HG02884 (cell line): ENCODE measurements around the gene SASS6.

ENCODE experiments used
- ATAC-seq: cut with Tn5 transposase; IDR thresholded peaks from one replicate; pipeline ENCODE4 v1.9.1; 2021; ENCODE audit warnings: mild to moderate bottlenecking, moderate library complexity; ENCODE audit not compliant: unreplicated experiment

Gene SASS6

DNA sequence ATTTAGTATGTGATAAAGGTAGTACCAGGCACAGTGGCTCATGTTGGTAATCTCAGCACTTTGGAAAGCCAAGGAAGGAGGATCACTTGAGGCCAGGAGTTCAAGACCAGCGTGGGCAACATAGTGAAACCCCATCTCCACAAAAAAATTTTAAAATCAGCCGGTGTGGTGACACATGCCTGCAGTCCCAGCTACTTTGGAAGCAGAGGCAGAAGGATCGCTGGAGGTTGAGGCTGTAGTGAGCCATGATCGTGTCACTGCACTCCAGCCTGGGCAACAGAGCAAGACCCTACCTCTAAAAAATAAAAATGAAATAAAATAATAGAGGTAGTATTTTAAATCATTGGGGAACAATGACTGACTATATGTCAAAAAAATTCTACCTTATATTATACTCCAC, 17.2 kb downstream of the SASS6 start:
- ATAC-seq, result no peak

- ATAC-seq, result no peak
These were observed 23.1 kb downstream of the SASS6 start for GRCh38 chr1:100109554-100110066.

- no peak for ATAC-seq
These were observed 25.0 kb downstream of the SASS6 start for GRCh38 chr1:100107696-100108095.

DNA sequence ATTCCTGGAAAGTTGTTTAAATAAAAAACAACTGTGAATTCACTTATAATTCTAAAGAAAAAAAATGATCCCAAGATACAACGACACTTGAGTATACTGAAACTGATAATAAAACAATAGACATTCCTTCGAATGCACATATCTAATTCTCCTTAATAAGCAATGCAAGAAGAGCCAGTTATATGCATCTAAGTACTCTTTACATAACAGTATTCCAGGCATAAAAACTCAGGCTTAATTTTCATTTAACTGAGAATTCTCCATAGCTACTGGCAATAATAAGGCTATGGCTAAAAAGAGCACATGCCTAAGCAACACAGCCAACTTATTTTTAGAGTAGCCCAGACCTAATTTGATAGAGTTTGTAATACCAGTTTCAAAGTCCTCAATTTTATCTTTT, 31.2 kb downstream of the SASS6 start:
- ATAC-seq, result no peak

GRCh38 chr1:100100202-100100601, 32.5 kb downstream of the SASS6 start:
- ATAC-seq, result no peak

- no peak for ATAC-seq
These were observed 42.3 kb downstream of the SASS6 start for GRCh38 chr1:100090471-100090870.

GRCh38 chr1:100089082-100089481, 43.6 kb downstream of the SASS6 start:
- ATAC-seq, result no peak

DNA sequence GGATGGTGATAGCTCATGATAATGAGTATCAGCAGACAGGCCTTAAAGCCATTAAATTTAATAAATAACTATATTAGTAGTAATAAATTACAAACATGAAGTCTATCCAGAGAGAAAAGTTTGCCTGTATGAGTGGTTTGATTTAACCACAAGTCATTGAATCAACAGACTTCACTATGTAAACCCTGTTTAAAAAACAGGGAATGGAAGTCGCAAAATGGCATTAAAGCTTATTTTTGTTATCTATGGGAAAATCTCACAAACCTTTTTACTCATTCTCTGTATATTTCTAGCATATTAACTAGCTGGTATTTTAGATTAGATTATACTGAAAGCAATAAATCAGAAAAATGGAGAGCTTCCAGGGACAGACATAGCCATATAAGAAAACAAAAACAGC, 45.3 kb downstream of the SASS6 start:
- no peak for ATAC-seq

- no peak for ATAC-seq
These were observed 52.4 kb downstream of the SASS6 start for GRCh38 chr1:100080331-100080730.

DNA sequence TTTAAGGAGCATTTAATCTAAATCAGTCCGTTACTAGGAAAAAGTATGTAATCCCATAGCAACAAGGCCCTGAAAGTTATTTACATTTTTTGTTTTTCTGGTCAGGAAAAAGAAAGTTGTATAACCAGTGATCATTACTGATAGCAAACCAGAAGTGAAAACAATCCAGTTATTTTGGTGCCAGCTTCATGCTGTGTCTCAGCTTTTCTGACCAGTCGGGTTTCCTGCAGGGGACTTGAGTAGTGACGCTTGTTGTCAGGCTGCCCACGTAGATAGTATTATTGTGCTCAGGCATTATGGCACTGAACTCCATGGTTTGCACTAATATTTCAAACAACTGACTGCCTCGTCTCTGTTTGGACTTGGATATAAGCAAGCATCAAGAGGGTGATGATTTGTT, 55.2 kb downstream of the SASS6 start:
- peak; percentile 34 for ATAC-seq

DNA sequence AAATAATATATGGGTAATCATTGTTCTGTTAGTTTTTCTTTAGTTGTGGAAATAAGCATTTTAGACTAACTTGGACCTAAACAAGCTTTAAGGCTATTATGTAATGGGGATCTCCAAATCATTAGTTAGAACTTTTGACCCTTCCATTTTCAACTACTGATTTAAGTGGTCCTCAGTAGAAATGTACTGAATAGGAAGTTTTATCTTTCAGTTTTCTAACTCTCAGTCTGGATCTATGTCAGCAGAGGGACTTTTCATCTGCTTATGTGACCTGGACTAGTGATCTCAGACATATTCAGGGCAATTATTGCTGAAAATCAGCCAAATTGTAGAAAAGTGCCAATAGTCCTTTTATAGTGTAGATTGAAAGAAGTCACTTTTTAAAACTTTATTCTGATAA, 56.0 kb downstream of the SASS6 start:
- ATAC-seq, result peak; percentile 85

- no peak for ATAC-seq
These were observed 56.4 kb downstream of the SASS6 start for GRCh38 chr1:100076319-100076718.

DNA sequence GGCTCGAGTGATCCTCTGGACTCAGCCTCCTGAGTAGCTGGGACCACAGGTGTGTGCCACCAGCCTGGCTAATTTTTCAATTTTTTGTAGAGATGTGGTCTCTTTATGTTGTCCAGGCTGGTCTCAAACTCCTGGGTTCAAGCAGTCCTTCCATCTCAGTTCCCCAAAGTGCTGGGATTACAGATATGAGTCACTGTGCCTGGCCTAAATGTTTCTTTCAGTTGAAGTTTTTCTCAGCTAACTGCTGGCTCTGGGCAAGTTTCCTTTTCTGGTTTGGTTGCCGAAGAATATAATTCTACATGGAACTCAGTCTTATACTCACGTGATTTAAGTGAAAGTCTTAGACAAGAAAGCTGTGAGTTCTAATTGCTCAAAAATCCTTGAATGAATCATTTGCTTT, 57.0 kb downstream of the SASS6 start:
- ATAC-seq, result peak; percentile 55

GRCh38 chr1:100074604-100075395, 57.9 kb downstream of the SASS6 start:
- no peak for ATAC-seq

- ATAC-seq, result no peak
These were observed 59.2 kb downstream of the SASS6 start for GRCh38 chr1:100073531-100073930.

DNA sequence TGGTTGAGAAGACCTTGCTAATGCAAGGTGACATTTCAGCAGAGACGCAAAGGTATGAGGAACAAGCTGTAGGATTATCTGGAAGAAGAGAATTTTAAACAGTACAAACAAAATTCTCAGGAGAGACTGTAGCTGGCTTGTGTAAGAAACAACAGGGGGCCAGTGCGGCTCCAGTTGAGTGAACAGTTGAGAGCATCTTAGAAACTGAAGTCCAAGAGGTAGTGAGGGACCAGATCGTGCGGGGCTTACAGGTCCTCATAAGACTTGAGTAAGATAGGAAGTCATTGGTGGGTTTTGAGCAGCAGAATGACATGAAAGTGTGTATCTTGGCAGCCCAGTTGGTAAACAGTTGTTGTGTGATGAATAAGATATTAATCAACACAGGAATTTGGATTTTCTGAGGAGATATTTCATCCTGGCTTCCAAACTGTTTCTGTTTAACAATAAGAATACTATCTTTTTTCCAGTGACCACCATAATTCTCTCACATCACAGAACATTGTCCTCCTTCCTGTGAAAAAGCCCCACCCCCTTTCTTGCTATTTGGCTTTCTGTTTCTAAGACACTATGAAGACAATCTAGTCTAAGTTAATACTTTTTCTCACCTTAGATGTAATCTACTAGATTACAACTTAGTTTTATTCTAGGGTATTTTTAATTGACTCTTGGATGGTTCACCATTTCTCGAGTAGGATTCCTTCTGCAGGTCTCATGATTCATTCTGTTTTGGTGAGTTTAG, 62.4 kb downstream of the SASS6 start:
- ATAC-seq, result no peak

DNA sequence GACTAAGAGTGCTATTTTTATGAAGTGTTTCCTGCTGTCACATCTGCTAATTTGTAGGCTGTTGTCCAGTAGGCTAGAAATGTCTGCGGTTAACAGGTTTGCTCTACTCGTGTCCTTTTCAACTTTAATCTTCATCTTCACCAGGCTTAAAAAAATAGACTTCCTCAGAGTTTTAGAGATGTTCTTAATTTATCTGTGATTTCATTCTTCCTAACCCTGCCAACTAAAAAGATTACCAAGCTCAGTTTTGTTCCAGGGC, 66.8 kb downstream of the SASS6 start:
- ATAC-seq, result no peak

DNA sequence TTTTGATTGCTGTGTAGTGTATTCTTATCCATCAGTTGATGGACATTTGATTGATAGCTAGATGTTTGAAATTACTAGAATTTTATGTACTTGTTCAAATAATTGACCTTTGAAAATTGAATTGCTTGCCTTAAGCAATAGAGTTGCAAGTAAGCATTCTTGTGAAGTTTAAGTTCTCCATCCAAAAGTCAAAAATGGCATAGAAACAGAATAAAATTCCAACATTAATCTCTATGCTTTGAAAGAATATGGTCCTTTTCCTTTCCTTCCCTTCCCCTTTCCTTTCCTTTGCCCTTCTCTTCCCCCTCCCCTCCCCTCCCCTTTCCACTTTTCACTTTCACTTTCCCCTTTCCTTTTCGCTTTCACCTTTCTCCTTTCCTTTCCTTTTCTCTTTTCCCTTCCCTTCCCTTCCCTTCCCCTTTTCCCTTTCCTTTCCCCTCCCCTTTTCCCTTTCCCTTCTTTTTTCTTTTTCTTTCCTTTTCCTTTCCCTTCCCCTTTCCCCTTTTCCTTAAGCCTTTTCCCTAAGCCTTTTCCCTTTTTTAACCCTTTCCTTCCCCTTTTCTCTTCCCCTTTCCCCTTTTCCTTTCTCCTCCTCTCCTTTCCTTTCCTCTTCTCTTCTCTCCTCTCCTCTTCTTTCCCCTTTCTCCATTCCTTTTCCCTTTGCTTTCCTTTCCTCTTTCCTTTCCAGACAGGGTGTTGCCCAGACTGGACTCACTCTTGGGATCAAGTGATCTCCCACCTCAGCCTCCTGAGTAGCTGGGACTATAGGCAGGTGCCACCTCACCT, 67.4 kb downstream of the SASS6 start:
- no peak for ATAC-seq

DNA sequence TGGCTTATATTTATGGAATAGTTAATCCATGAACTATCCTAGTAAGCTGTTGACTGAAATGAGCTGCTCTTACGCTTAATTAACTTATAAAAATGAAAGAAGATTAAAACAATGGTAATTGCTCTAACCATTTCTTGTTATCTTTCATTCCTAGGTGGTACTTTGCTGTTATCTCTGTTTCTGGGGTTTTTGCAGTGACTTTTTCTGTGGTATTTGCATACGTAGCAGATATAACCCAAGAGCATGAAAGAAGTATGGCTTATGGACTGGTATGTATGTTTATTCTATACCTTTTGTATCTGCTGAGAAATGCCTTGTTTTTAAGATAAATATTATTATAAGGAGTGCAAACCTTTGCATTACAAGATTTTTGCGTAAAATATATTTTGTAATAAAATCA, 71.0 kb downstream of the SASS6 start:
- ATAC-seq, result no peak

GRCh38 chr1:100053727-100054126, 79.0 kb downstream of the SASS6 start:
- ATAC-seq, result no peak

DNA sequence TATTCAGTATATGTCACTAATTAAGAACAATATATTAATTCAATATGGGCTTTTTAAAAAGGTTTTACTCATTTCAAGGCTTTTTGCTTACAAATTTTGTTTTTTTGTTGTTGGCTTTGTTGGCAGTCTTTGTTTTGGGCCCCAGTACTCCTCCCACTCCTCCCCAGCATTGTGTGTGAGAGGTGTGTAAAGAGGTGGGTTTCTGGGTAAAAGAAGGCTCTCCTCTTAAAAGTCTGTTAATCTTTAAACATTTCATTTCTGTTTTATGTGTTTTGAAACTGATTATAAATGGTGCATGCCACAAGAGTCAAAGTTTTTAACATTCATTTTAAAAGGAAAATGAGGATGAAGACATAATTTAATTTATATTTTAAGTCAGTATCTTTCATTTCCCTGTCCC, 79.6 kb downstream of the SASS6 start:
- no peak for ATAC-seq

GRCh38 chr1:100051893-100052292, 80.8 kb downstream of the SASS6 start:
- ATAC-seq, result no peak
